Measurements from ENCODE around the gene PRKN. TPM values are rescaled to one million over a fixed set of nuclear protein-coding genes. Genes with fewer than 3 reads are reported as not detected.

Gene PRKN
- total RNA-seq, 2 donors from 2014 or later, result 7.6 to 7.9 TPM

DNA sequence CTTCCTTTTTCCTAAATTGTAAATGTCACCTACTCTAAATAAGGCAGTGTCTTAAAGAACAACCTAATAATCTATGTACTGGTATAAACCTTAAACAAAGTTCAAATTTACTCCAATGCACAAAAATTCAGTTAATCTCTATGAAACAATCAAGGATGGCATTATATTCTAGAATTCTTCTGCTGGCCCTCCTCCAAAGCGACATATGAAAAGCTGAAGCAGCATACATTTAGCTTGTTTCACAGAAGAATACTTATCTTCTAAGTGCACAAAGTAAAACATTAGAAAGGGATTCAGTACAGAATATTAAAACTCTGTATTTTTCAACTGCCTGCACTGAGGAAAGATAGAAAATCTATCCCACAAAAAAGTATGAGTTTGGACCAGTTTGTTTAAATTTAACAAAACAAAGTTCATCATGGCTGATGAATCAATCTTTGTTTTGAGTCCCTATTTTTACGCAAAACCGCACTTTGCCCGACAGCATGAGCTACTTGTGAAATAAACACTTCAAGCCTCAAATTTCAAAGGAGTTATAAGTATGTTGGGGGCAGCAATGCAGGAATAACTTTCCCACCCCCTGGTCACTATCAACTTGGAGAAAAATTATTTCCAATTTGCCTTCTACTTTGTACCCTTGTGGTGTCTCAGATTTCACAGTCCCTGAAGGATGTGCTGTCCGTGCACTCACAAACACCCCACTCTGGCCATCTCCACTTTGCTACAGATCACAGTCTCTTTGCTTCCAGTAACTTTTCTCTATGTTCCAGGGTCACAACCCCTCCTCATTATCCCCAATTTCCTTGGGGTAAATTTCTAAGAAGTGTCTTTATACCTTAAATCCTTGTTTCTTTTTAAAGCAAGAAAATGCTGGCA lies 238.2 kb downstream of the PRKN start:
- intact Hi-C loops (cut with DNase I), result no loop called here
- no peak for DNase-seq (ENCODE audit: low spot score)

- no peak for DNase-seq (ENCODE audit: low spot score)
- intact Hi-C loops (cut with DNase I), result no loop called here
These were observed 239.1 kb downstream of the PRKN start for GRCh38 chr6:162488444-162488843.

- intact Hi-C loops (cut with DNase I), result no loop called here
- DNase-seq (ENCODE audit: low spot score), result no peak
These were observed 242.1 kb downstream of the PRKN start for GRCh38 chr6:162485464-162485863.

GRCh38 chr6:162481938-162482337 lies 245.6 kb downstream of the PRKN start:
- no peak for DNase-seq (ENCODE audit: low spot score)
- intact Hi-C loops (cut with DNase I), result no loop called here

GRCh38 chr6:162481320-162481719 lies 246.2 kb downstream of the PRKN start:
- intact Hi-C loops (cut with DNase I), result no loop called here
- no peak for DNase-seq (ENCODE audit: low spot score)

DNA sequence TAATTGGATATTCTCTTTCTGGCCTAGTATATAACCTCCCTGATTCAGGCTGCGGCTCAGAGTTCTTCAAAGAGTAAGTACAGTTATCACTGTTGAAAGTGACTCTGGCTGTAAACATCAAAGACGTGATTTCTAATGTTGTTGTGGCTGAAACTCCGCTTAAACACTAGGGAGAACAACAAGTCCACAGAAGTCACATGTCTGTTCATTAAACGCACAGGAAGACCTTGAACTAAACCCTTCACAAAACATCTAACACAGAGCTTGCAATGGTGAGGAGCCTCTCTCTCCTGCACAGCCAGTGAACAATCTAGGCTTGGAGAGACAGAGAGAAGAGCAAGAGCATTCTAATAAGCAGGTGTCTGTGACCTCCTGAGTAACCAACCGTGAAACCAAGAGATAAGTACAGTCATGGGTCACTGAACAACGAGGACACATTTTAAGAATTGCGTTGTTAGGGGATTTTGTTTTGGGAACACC lies 249.3 kb downstream of the PRKN start:
- no peak for DNase-seq (ENCODE audit: low spot score)
- intact Hi-C loops (cut with DNase I), result no loop called here

- intact Hi-C loops (cut with DNase I), result no loop called here
- DNase-seq (ENCODE audit: low spot score), result no peak
These were observed 252.8 kb downstream of the PRKN start for GRCh38 chr6:162474722-162475121.

DNA sequence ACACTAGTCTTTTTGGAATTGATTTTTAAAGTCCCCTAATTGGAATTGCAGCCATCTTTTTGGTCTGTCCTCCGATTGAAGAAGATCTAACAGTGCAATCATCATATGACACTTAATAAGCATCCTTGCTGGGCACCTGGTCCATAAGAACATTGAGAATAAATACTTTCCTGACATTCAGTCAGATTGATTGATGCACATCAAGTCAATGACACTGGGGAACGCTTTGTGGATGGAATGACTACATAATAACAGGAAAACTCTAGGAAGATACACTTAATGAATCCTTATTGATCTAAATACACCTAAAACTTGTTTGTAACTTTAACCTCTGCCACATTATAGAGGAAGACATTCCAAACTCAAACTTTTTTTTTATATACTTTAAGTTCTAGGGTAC lies 255.7 kb downstream of the PRKN start:
- intact Hi-C loops (cut with DNase I), result no loop called here
- no peak for DNase-seq (ENCODE audit: low spot score)

DNA sequence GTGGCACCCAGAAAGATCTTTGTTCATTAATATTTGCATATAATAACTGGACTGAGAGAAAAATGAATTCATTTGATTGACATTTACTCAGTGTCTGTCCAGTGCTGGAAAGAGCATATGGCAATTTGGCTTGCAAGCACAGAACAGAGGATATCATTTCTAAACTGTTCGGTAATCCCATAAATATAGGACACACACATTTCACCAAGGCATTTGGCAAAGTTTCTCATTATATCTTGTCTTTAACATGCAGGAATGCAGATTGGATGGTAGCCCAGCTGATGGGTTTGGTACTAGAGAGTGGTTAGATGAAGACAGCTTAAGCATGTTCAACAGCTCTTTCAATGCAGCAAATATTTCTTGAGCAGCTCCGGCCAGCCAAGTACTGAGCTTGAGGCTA lies 259.2 kb downstream of the PRKN start:
- DNase-seq (ENCODE audit: low spot score), result no peak
- intact Hi-C loops (cut with DNase I), result no loop called here

DNA sequence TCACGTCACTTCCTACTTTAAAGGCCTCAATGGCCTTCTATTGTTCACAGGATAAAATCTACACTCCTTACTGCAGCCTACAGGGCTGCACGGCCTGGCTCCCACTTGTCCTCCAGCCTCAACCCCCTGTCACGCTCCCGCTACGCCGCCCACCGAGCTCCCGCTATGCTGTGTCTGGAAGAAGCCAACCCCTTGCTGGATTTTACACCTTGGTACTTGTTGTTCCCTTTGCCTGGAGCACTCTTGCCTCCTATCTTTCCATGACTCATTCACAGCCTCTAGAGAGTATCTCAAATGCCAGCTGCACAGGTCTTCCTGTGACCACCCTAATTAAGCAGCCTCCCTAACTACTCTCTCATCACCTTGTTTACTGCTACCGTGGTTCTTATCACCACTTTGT lies 259.9 kb downstream of the PRKN start:
- DNase-seq (ENCODE audit: low spot score), result no peak
- intact Hi-C loops (cut with DNase I), result no loop called here

DNA sequence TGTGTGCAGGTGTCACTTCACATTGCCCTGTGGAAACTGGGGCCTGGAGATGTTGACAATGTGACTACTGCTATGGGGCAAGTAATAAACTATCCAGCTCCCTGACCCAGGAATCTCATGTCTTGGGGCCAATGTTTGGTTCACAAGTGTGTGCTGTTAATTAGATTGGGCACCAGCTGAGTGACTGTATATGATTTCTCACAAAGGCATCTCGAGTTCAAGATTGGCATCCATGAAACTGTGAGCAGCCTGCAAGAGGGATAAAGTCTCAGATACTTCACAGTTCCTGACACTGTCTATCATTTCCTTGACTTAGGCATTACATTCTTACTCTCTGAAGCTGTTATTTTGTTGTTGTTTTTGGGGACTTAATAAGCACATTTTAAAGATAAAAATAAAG lies 264.0 kb downstream of the PRKN start:
- intact Hi-C loops (cut with DNase I), result no loop called here
- no peak for DNase-seq (ENCODE audit: low spot score)

DNA sequence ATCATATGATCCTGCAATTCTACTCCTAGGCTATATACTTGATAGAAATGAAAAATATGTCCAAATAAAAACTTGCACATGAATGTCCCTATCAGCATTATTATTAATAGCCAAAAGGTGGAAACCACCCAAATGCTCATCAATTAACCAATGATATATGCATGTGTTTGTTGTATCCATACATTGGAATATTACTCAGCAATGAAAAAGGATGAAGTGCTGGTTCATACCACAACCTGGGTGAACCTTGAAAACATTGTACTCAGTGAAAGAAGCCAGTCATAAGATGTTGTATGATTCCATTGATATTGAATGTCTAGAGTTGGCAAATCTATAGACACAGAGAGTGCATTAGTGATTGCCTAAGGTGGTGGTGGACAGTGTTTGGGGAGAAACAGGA lies 267.6 kb downstream of the PRKN start:
- DNase-seq (ENCODE audit: low spot score), result no peak
- intact Hi-C loops (cut with DNase I), result no loop called here

DNA sequence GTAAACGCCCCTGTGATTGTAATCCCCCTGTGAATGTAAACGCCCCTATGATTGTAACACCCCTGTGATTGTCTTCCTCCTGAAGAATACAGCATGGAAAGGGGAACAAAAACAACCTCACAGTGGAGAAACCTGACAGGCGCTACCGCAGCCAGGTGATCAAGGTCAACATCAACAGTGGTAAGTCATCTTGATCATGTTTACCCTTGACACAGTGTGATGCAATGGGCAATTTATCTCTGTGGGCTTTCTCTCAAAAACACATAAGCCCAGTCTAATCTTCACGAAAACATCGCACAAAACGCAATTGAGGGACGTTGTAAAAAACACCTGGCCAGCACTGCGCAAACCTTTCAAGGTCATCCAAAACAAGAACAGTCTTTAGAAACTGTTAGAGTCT lies 277.2 kb downstream of the PRKN start:
- intact Hi-C loops (cut with DNase I), result no loop called here
- DNase-seq (ENCODE audit: low spot score), result no peak

DNA sequence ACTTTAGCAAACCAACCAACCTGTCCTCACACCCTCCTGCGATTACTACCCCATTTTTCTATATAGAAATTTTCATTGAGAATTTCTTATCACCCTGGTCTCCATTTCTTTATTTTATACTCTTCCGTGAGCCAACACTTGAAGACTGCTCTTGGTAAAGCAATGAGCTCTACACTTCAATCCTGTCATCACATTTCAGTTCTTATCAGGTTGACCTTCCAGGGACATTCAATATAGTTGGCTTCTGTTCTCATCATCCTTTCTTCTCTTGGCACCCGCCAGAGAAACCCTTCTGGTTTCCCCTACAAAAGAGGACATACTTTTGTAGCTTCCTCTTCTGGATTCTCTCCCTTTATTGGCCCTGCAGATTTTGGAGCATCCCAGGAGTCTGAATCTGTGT lies 279.3 kb downstream of the PRKN start:
- DNase-seq (ENCODE audit: low spot score), result no peak

DNA sequence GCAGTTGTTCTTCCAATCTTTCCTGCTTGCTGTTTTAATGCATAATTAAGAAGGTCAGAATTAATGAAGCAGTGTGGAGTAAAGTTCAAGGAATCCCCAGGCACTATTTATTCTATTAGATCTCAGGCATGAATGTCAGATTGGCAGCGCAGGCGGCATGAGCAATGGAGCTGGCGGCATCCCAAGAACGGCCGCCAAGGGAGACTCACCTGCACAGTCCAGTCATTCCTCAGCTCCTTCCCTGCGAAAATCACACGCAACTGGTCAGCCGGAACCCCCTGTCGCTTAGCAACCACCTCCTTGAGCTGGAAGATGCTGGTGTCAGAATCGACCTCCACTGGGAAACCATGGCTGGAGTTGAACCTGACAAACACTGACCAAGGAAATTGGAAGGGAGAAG lies 284.5 kb downstream of the PRKN start:
- intact Hi-C loops (cut with DNase I), result no loop called here
- DNase-seq (ENCODE audit: low spot score), result no peak

More for the DNA sequence above, 279.3 kb downstream of the PRKN start:
- intact Hi-C loops (cut with DNase I), result no loop called here

GRCh38 chr6:162442687-162443086 lies 284.9 kb downstream of the PRKN start:
- intact Hi-C loops (cut with DNase I), result no loop called here

DNA sequence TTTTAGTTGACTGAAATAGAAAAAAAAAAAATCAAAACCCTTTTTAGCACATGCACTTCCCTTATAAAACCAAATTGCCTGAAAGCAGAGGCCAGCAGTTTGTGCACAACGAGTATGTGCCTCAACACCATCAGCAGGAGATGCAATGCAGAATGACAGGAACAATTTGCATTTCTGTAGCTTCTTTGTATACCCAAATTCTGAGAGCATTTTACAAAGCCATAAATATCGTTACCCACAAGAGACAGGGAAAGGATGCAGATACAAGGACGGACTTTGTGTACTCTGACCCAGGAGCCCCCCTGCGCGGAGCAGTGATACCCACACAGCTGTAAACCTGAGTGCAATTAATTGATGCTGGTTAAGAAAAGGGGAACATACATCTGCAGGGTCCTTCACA lies 285.6 kb downstream of the PRKN start:
- no peak for DNase-seq (ENCODE audit: low spot score)
- intact Hi-C loops (cut with DNase I), result no loop called here

More at GRCh38 chr6:162442687-162443086, 284.9 kb downstream of the PRKN start:
- no peak for DNase-seq (ENCODE audit: low spot score)

- intact Hi-C loops (cut with DNase I), result no loop called here
- no peak for DNase-seq (ENCODE audit: low spot score)
These were observed 288.6 kb downstream of the PRKN start for GRCh38 chr6:162438980-162439379.

- intact Hi-C loops (cut with DNase I), result no loop called here
- DNase-seq (ENCODE audit: low spot score), result no peak
These were observed 292.5 kb downstream of the PRKN start for GRCh38 chr6:162435071-162435470.

GRCh38 chr6:162421004-162421403 lies 306.6 kb downstream of the PRKN start:
- no peak for DNase-seq (ENCODE audit: low spot score)
- intact Hi-C loops (cut with DNase I), result no loop called here

GRCh38 chr6:162416831-162417537 lies 310.6 kb downstream of the PRKN start:
- DNase-seq (ENCODE audit: low spot score), result no peak
- intact Hi-C loops (cut with DNase I), result no loop called here
